ENCODE measurements around the gene RAB8A. TPM values are rescaled to one million over a fixed set of nuclear protein-coding genes. Genes with fewer than 3 reads are reported as not detected.

The RAB8A gene
- total RNA-seq, 1 experiment from 2014 or later, result 103 TPM

- Histone ChIP-seq H3T11ph (ENCODE audit: low read length) (no peak overlapping the region), H2AK5ac (ENCODE audit: insufficient read length, low read length) (no peak overlapping the region), H3K14ac (ENCODE audit: insufficient read depth, low read length) (no peak overlapping the region), H3K79me2 (ENCODE audit: insufficient read depth, low read length) (no peaks in the 10 kb centered on the region), H2BK5ac (ENCODE audit: insufficient read length, low read length) (no peak overlapping the region), H4K91ac (ENCODE audit: insufficient read length, low read depth, low read length) (no peak overlapping the region), H4K5ac (ENCODE audit: insufficient read length, low read depth, low read length) (no peak overlapping the region), H3K4me1 (ENCODE audit: insufficient read depth, low read length) (no peaks in the 10 kb centered on the region), H2BK20ac (ENCODE audit: low read depth, low read length, poor library complexity, severe bottlenecking) (no peak overlapping the region), H3K27me3 (ENCODE audit: insufficient read depth, low read length) (no peaks in the 10 kb centered on the region), H2AFZ (ENCODE audit: low read length) (no peak overlapping the region), H3K18ac (ENCODE audit: insufficient read length, low read depth, low read length) (no peak overlapping the region), H2BK120ac (ENCODE audit: low read depth, low read length, poor library complexity, severe bottlenecking) (no peak overlapping the region), H3K4me2 (ENCODE audit: insufficient read depth, insufficient read length, low read length) (no peak overlapping the region), H2BK12ac (ENCODE audit: insufficient read length, low read depth, low read length) (no peak overlapping the region), H3K4ac (ENCODE audit: low read depth, low read length) (no peak overlapping the region), H3K23me2 (ENCODE audit: insufficient read length, low read depth, low read length, poor library complexity, severe bottlenecking) (no peaks in the 10 kb centered on the region), H2BK15ac (ENCODE audit: low read depth, low read length) (no peak overlapping the region), H4K8ac (replicated peaks; ENCODE audit: insufficient read length, low read depth, low read length) (no peak overlapping the region), H3K56ac (ENCODE audit: insufficient read length, low read depth, low read length) (no peak overlapping the region), H3K9me3 (ENCODE audit: control insufficient read depth, low read depth, low read length) (no peaks in the 10 kb centered on the region), H3K79me1 (ENCODE audit: insufficient read depth, low read depth, low read length, poor library complexity, severe bottlenecking) (no peaks in the 10 kb centered on the region), H3K27ac (ENCODE audit: insufficient read length, low read depth, low read length) (no peak overlapping the region), H3K9ac (ENCODE audit: extremely low read depth, insufficient read length, low read length) (no peak overlapping the region), H4K20me1 (ENCODE audit: control insufficient read depth, insufficient read depth, insufficient read length) (no peaks in the 10 kb centered on the region), H3K23ac (ENCODE audit: insufficient read length, low read depth, low read length) (no peak overlapping the region)
- no peak overlapping the region for H3K27ac Mint-ChIP-seq
- H3K4me1 Mint-ChIP-seq, result peaks cover 6% of the 10 kb centered on the region in 2 experiments
- DNase-seq, result no peak
- H3K9me3 Mint-ChIP-seq, result no peaks in the 10 kb centered on the region; a peak in 2 of 5 replicates
- H3K36me3 Mint-ChIP-seq (ENCODE audit: insufficient read depth in 1 of 3, low read depth in 3 of 3), result peaks cover 22 to 40% (median 35%) of the 10 kb centered on the region in 3 experiments; a peak in 6 of 7 replicates
- 0 out of 3 replicates have a peak, but pooled peaks have one; percentile 17 for TF ChIP-seq CTCF (conservative IDR thresholded peaks at IDR 0.05)
- H3K4me3 Mint-ChIP-seq, result no peak overlapping the region
- H3K27me3 Mint-ChIP-seq (ENCODE audit: low read depth), result peaks cover 5% of the 10 kb centered on the region
- no CpG with 5 or more reads among the region's 4 CpGs for WGBS (ENCODE audit: extremely low coverage, insufficient read length, low lambda C conversion rate)
Observed at GRCh38 chr19:16135430-16136127, 23.9 kb downstream of the RAB8A start.

All from H9 (cell line).